HepG2 (cell line): ENCODE results near the gene TAS2R60. TPM values are rescaled to one million over a fixed set of nuclear protein-coding genes. Genes with fewer than 3 reads are reported as not detected.

Source experiments
- ATAC-seq: fragments of 200-7000 bp; cut with Tn5 transposase; 3 replicates; pipeline ENCODE4 v1.9.1; 2020; ENCODE audit warnings: mild to moderate bottlenecking, moderate library complexity
- BruUV-seq: library from RNA; stranded (reverse); fragments of 400-500 nt; replicated peaks from 2 replicates; lab custom pipeline; 2021; lab: Mats Ljungman, UMichigan
- CTCF ChIA-PET: fragments of 300-600 bp; formaldehyde crosslinking; extraction: SDS; loops from one replicate; lab custom pipeline; 2021; ENCODE audit warnings: low total read pairs, inconsistent platforms, low intra/inter-chr PET ratio; lab: Yijun Ruan, JAX
- POLR2A ChIA-PET: fragments of 350-600 bp; sonication (Branson Sonifier 250); formaldehyde crosslinking; loops from one replicate; lab custom pipeline; 2020; ENCODE audit warnings: antibody characterized with exemption, inconsistent platforms; lab: Yijun Ruan, JAX
- DNase-seq: peaks from one replicate; pipeline ENCODE4 v3.0.0-alpha.2; 2015; ENCODE audit warnings: low spot score
- FAIRE-seq: peaks from 3 replicates; lab custom pipeline; 2011; peaks lifted over from hg19 to GRCh38; lab: Jason Lieb, UNC
- H2AFZ ChIP-seq: one replicate; pipeline ENCODE4 v1.6.1; 2011; ENCODE audit warnings: low read length, inconsistent platforms
- H3K27ac ChIP-seq: fragments of 300-600 bp; 3 replicates; pipeline ENCODE4 v1.8.0; 2011; ENCODE audit warnings: mixed run types, mild to moderate bottlenecking, mixed read lengths, low read length, inconsistent platforms; ENCODE audit not compliant: insufficient read depth; ENCODE audit errors: extremely low read length
- H3K27me3 ChIP-seq, 2 experiments: fragments of 200-600 bp in 1 of 2; 2 replicates in 1 of 2; 3 replicates in 1 of 2; pipeline versions ENCODE4 v1.6.0 to v1.8.0; 2011; ENCODE audit warnings: low read length in 2 of 2, mild to moderate bottlenecking in 2 of 2, moderate library complexity in 2 of 2, inconsistent platforms in 1 of 2; ENCODE audit not compliant: insufficient read depth in 2 of 2, control insufficient read depth in 1 of 2
- H3K36me3 ChIP-seq, 2 experiments: fragments of 200-600 bp in 1 of 2; replicated peaks in 1 of 2; 2 replicates in 1 of 2; 3 replicates in 1 of 2; pipeline versions ENCODE4 v1.5.1 to v1.8.0; 2011; ENCODE audit warnings: low read length in 2 of 2, inconsistent platforms in 1 of 2; ENCODE audit not compliant: insufficient read depth in 2 of 2, control insufficient read depth in 1 of 2
- H3K4me1 ChIP-seq: 2 replicates; pipeline ENCODE4 v1.5.1; 2012; ENCODE audit warnings: low read length, inconsistent platforms; ENCODE audit not compliant: insufficient read depth
- H3K4me2 ChIP-seq: 2 replicates; pipeline ENCODE4 v1.6.0; 2011; ENCODE audit warnings: low read depth, low read length, inconsistent platforms
- H3K4me3 ChIP-seq, 3 experiments: fragments of 200-600 bp in 1 of 3; sonication (generic), shearing (Covaris generic) in 1 of 3; replicated peaks in 1 of 3; 2 replicates each; pipeline ENCODE4 v1.5.1; 2011 to 2016; ENCODE audit warnings: low read length in 3 of 3, inconsistent platforms in 2 of 3, low read depth in 2 of 3, mild to moderate bottlenecking in 2 of 3, control low read depth in 1 of 3, mixed read lengths in 1 of 3; ENCODE audit not compliant: insufficient read depth in 1 of 3
- H3K79me2 ChIP-seq: one replicate; pipeline ENCODE4 v1.6.1; 2011; ENCODE audit warnings: low read length, inconsistent platforms; ENCODE audit not compliant: insufficient read depth
- H3K9ac ChIP-seq: 2 replicates; pipeline ENCODE4 v1.6.0; 2011; ENCODE audit warnings: mild to moderate bottlenecking, low read depth, low read length, inconsistent platforms; ENCODE audit not compliant: insufficient read depth
- H3K9me3 ChIP-seq: 2 replicates; pipeline ENCODE4 v1.5.1; 2012; ENCODE audit warnings: mild to moderate bottlenecking, low read length
- H4K20me1 ChIP-seq: 2 replicates; pipeline ENCODE4 v1.6.0; 2011; ENCODE audit warnings: inconsistent platforms, mild to moderate bottlenecking, low read length, moderate library complexity; ENCODE audit not compliant: insufficient read depth
- JDP2 ChIP-seq: sonication (generic); formaldehyde crosslinking; IDR thresholded peaks from 2 replicates; pipeline ENCODE4 v1.8.1; 2022; ENCODE audit warnings: missing genetic modification reagents, borderline replicate concordance
- JUND ChIP-seq: sonication (generic); formaldehyde crosslinking; IDR thresholded peaks from 2 replicates; pipeline ENCODE4 v1.8.0; 2022; ENCODE audit warnings: mild to moderate bottlenecking, missing genetic modification reagents
- MAZ ChIP-seq, 2 experiments: sonication (generic) in 1 of 2; formaldehyde crosslinking in 1 of 2; IDR thresholded peaks; 2 replicates each; pipeline versions ENCODE4 v1.5.0 to v1.6.1; 2012 to 2020; ENCODE audit warnings: low read depth in 2 of 2, mild to moderate bottlenecking in 2 of 2, borderline replicate concordance in 1 of 2, improper control_type of control experiment in 1 of 2, low read length in 1 of 2, missing genetic modification reagents in 1 of 2, moderate library complexity in 1 of 2
- RFX1 ChIP-seq: fragments of 450-650 bp; IDR thresholded peaks from 2 replicates; pipeline ENCODE4 v1.6.1; 2017
- SAP130 ChIP-seq: IDR thresholded peaks from 2 replicates; pipeline ENCODE4 v1.6.1; 2016; ENCODE audit warnings: low read depth
- SP2 ChIP-seq: sonication (generic); formaldehyde crosslinking; IDR thresholded peaks from 2 replicates; pipeline ENCODE4 v1.5.1; 2020; ENCODE audit warnings: mild to moderate bottlenecking, missing genetic modification reagents
- TOPORS ChIP-seq: sonication (generic); formaldehyde crosslinking; IDR thresholded peaks from 2 replicates; pipeline ENCODE4 v1.8.0; 2023; ENCODE audit warnings: mild to moderate bottlenecking, missing genetic modification reagents
- YY1 ChIP-seq: IDR thresholded peaks from 2 replicates; pipeline ENCODE4 v1.6.1; 2011; ENCODE audit warnings: low read length, low read depth, moderate library complexity, mild to moderate bottlenecking; ENCODE audit not compliant: insufficient read depth, insufficient replicate concordance
- ZNF20 ChIP-seq: sonication (generic); formaldehyde crosslinking; IDR thresholded peaks from 2 replicates; pipeline ENCODE4 v1.4.0; 2020; ENCODE audit warnings: mild to moderate bottlenecking, moderate library complexity, missing genetic modification reagents
- ZNF703 ChIP-seq: sonication (generic); formaldehyde crosslinking; IDR thresholded peaks from 2 replicates; pipeline ENCODE4 v1.5.1; 2020; ENCODE audit warnings: missing genetic modification reagents, mild to moderate bottlenecking, moderate library complexity, borderline replicate concordance
- WGBS: methylation state at CpG from one replicate; pipeline ENCODE4 v1.1.6; 2017; ENCODE audit warnings: low lambda C conversion rate; 5-methylcytosine and 5-hydroxymethylcytosine counted together
- in situ Hi-C: cut with HindIII; loops from 2 replicates; pipeline ENCODE4 v1.10.0; 2017; ENCODE audit warnings: low pct_unique_long_range_greater_than_20kb; ENCODE audit not compliant: extremely low pct_ligation_motif_present
- intact Hi-C: fragments of 100-400 bp; cut with micrococcal nuclease; formaldehyde crosslinking; loops from one replicate; pipeline ENCODE4 v1.10.0; 2022; ENCODE audit not compliant: unreplicated experiment
- polyA plus RNA-seq, 8 experiments: library from polyadenylated mRNA; depleted of rRNA in 3 of 8; stranded (reverse) in 7 of 8; unstranded in 1 of 8; fragments of >200 nt; fragmentation: Illumina TruSeq in 4 of 8; extraction: Trizol in 4 of 8; gene quantifications; 2 replicates each; pipeline versions ENCODE4 v1.2.1 to v1.2.3, GENCODE V29; 2011 to 2016; ENCODE audit warnings: low read depth in 4 of 8, missing spikeins in 1 of 8, mixed read lengths in 1 of 8; ENCODE audit not compliant: insufficient read depth in 1 of 8
- total RNA-seq, 5 experiments: library from RNA; depleted of rRNA; stranded (reverse); fragments of >200 nt; fragmentation: Illumina TruSeq; extraction: Trizol; gene quantifications; 2 replicates each; pipeline ENCODE4 v1.2.3, GENCODE V29; 2016; ENCODE audit warnings: low read depth in 1 of 5
- TF ChIP-seq, protein P1 (sequence below): sonication (generic); formaldehyde crosslinking; IDR thresholded peaks from 2 replicates; pipeline ENCODE4 v1.5.1; 2020; ENCODE audit warnings: missing genetic modification reagents, mild to moderate bottlenecking, borderline replicate concordance
- TF ChIP-seq, protein P2 (sequence below): IDR thresholded peaks from 2 replicates; pipeline ENCODE4 v1.4.0; 2020; ENCODE audit warnings: mild to moderate bottlenecking, missing genetic modification reagents

Gene TAS2R60
- total and polyA plus RNA-seq, 2 of the 13 experiments (the other 11 are each of a cell fraction or from before 2014, with no cell fraction given): not detected

- ATAC-seq: no peak
- Histone ChIP-seq H3K4me2 (no peak overlapping the region), H3K27me3 (no peaks in the 10 kb centered on the region), H2AFZ (no peak overlapping the region), H3K9ac (no peak overlapping the region), H3K4me3 (no peak overlapping the region), H3K36me3 (no peaks in the 10 kb centered on the region), H3K9me3 (no peaks in the 10 kb centered on the region; the same call in 1 of the 2 replicates), H3K4me1 (no peaks in the 10 kb centered on the region), H3K27ac (no peak overlapping the region), H4K20me1 (no peaks in the 10 kb centered on the region), H3K79me2 (no peaks in the 10 kb centered on the region)
- no TSS peak for BruUV-seq
- ChIA-PET POLR2A (no interaction called here), CTCF (no interaction called here)
- TF ChIP-seq, protein P1, sequence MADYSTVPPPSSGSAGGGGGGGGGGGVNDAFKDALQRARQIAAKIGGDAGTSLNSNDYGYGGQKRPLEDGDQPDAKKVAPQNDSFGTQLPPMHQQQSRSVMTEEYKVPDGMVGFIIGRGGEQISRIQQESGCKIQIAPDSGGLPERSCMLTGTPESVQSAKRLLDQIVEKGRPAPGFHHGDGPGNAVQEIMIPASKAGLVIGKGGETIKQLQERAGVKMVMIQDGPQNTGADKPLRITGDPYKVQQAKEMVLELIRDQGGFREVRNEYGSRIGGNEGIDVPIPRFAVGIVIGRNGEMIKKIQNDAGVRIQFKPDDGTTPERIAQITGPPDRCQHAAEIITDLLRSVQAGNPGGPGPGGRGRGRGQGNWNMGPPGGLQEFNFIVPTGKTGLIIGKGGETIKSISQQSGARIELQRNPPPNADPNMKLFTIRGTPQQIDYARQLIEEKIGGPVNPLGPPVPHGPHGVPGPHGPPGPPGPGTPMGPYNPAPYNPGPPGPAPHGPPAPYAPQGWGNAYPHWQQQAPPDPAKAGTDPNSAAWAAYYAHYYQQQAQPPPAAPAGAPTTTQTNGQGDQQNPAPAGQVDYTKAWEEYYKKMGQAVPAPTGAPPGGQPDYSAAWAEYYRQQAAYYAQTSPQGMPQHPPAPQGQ: no peak
- TF ChIP-seq SAP130 (CRISPR knock-in tag) (no peak), RFX1 (no peak), JUND (no peak), ZNF703 (CRISPR knock-in tag) (no peak), TOPORS (CRISPR knock-in tag) (no peak), MAZ (IDR thresholded peaks at IDR 0.05; ENCODE audit: borderline replicate concordance, low read depth, low read length) (no peak), MAZ (CRISPR knock-in tag; IDR thresholded peaks at IDR 0.05; ENCODE audit: low read depth) (no peak)
- DNase-seq: no peak
- WGBS: 9% methylated on average over 3 of the region's 3 CpGs
- in situ Hi-C loops: no loop called here
- intact Hi-C loops: no loop called here
- FAIRE-seq: no peak
Measured at GRCh38 chr7:143462045-143462444, 18.8 kb downstream of the TAS2R60 start.

DNA sequence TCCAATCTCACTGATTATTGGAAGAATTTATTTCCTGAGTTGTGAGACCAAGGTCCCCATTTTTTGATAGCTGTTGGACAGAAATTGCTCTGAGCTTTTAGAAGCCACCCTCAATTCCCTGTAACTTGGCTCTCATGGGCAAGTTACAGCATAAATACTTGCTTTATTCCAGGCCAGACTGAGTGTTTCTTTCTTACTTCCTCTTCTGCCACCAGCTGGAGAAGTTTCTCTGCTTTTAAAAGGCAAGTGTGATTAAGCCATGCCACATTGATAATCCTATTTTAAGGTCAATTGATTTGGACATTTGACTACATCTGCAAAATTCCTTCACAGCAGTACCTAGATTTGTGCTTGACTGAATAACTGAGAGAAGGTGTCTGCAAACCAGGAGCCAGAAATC is 20.3 kb downstream of the TAS2R60 start:
- no peak for TF ChIP-seq ZNF20 (CRISPR knock-in tag)
- TF ChIP-seq, protein P2, sequence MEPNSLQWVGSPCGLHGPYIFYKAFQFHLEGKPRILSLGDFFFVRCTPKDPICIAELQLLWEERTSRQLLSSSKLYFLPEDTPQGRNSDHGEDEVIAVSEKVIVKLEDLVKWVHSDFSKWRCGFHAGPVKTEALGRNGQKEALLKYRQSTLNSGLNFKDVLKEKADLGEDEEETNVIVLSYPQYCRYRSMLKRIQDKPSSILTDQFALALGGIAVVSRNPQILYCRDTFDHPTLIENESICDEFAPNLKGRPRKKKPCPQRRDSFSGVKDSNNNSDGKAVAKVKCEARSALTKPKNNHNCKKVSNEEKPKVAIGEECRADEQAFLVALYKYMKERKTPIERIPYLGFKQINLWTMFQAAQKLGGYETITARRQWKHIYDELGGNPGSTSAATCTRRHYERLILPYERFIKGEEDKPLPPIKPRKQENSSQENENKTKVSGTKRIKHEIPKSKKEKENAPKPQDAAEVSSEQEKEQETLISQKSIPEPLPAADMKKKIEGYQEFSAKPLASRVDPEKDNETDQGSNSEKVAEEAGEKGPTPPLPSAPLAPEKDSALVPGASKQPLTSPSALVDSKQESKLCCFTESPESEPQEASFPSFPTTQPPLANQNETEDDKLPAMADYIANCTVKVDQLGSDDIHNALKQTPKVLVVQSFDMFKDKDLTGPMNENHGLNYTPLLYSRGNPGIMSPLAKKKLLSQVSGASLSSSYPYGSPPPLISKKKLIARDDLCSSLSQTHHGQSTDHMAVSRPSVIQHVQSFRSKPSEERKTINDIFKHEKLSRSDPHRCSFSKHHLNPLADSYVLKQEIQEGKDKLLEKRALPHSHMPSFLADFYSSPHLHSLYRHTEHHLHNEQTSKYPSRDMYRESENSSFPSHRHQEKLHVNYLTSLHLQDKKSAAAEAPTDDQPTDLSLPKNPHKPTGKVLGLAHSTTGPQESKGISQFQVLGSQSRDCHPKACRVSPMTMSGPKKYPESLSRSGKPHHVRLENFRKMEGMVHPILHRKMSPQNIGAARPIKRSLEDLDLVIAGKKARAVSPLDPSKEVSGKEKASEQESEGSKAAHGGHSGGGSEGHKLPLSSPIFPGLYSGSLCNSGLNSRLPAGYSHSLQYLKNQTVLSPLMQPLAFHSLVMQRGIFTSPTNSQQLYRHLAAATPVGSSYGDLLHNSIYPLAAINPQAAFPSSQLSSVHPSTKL (CRISPR knock-in tag): no peak
- no peak for TF ChIP-seq YY1
- no peak for TF ChIP-seq JDP2 (CRISPR knock-in tag)
- TF ChIP-seq SP2 (CRISPR knock-in tag): no peak
- no TSS peak for BruUV-seq
- in situ Hi-C loops: no loop called here
- Histone ChIP-seq H4K20me1 (no peaks in the 10 kb centered on the region), H3K9ac (no peak overlapping the region), H3K79me2 (no peaks in the 10 kb centered on the region), H3K27me3 (no peaks in the 10 kb centered on the region), H3K4me3 (no peak overlapping the region), H3K9me3 (no peaks in the 10 kb centered on the region; the same call in 1 of the 2 replicates), H3K36me3 (no peaks in the 10 kb centered on the region), H3K4me2 (no peak overlapping the region), H3K27ac (no peak overlapping the region), H2AFZ (no peak overlapping the region), H3K4me1 (no peaks in the 10 kb centered on the region)
- ATAC-seq: no peak
- ChIA-PET POLR2A (no interaction called here), CTCF (no interaction called here)
- no peak for DNase-seq
- FAIRE-seq: no peak
- intact Hi-C loops: no loop called here
